ENCODE results near the gene CRPPA.

The CRPPA gene

GRCh38 chr7:16422917-16423316, 1.6 kb upstream of the CRPPA start:
- DNase-seq (ENCODE audit: low read depth) = no peak

- DNase-seq (ENCODE audit: low read depth) = no peak
Observed at GRCh38 chr7:16422103-16422435, 731 bp upstream of the CRPPA start.

GRCh38 chr7:16420649-16421332, 547 bp downstream of the CRPPA start:
- peak; percentile 66 for DNase-seq (ENCODE audit: low read depth)

- DNase-seq (ENCODE audit: low read depth) = no peak
Observed at GRCh38 chr7:16420329-16420648, 1.0 kb downstream of the CRPPA start.

GRCh38 chr7:16419859-16420258, 1.5 kb downstream of the CRPPA start:
- no peak for DNase-seq (ENCODE audit: low read depth)

- DNase-seq (ENCODE audit: low read depth) = no peak
Observed at GRCh38 chr7:16419126-16419525, 2.2 kb downstream of the CRPPA start.

GRCh38 chr7:16417906-16418305, 3.4 kb downstream of the CRPPA start:
- DNase-seq (ENCODE audit: low read depth) = no peak

GRCh38 chr7:16416289-16417282, 4.8 kb downstream of the CRPPA start:
- no peak for DNase-seq (ENCODE audit: low read depth)

GRCh38 chr7:16412274-16413254, 8.8 kb downstream of the CRPPA start:
- no peak for DNase-seq (ENCODE audit: low read depth)

GRCh38 chr7:16411391-16411790, 9.9 kb downstream of the CRPPA start:
- DNase-seq (ENCODE audit: low read depth) = no peak

GRCh38 chr7:16409777-16410176, 11.6 kb downstream of the CRPPA start:
- DNase-seq (ENCODE audit: low read depth) = no peak

- no peak for DNase-seq (ENCODE audit: low read depth)
Observed at GRCh38 chr7:16404636-16405035, 16.7 kb downstream of the CRPPA start.

- no peak for DNase-seq (ENCODE audit: low read depth)
Observed at GRCh38 chr7:16403475-16403874, 17.9 kb downstream of the CRPPA start.

- DNase-seq (ENCODE audit: low read depth) = no peak
Observed at GRCh38 chr7:16402940-16403339, 18.4 kb downstream of the CRPPA start.

GRCh38 chr7:16402091-16402490, 19.2 kb downstream of the CRPPA start:
- DNase-seq (ENCODE audit: low read depth) = no peak

- DNase-seq (ENCODE audit: low read depth) = no peak
Observed at GRCh38 chr7:16400893-16401275, 20.5 kb downstream of the CRPPA start.

GRCh38 chr7:16399916-16400892, 21.1 kb downstream of the CRPPA start:
- no peak for DNase-seq (ENCODE audit: low read depth)

- no peak for DNase-seq (ENCODE audit: low read depth)
Observed at GRCh38 chr7:16399265-16399831, 22.0 kb downstream of the CRPPA start.

GRCh38 chr7:16398146-16399017, 23.0 kb downstream of the CRPPA start:
- no peak for DNase-seq (ENCODE audit: low read depth)

All from T-helper 22 cell (primary cell).